GM13976 (cell line): ENCODE data around the gene PCDHGA10.

Source experiments
- DNase-seq: peaks from one replicate; pipeline ENCODE4 v3.0.0; 2012; ENCODE audit warnings: low spot score
- in situ Hi-C: fragments of 300-500 bp; cut with MboI; formaldehyde crosslinking; loops from one replicate; pipeline ENCODE4 v1.12.0; 2022; ENCODE audit warnings: low sequenced_read_pairs, mixed read lengths, inconsistent platforms; ENCODE audit not compliant: unreplicated experiment
- TF ChIP-seq, protein P1 (sequence below): IDR thresholded peaks from 2 replicates; pipeline ENCODE4 v1.5.1; 2012; ENCODE audit warnings: borderline replicate concordance, mild to moderate bottlenecking; ENCODE audit not compliant: insufficient read depth; ENCODE audit errors: extremely low read depth, missing control alignments, control extremely low read depth

The PCDHGA10 gene

DNA sequence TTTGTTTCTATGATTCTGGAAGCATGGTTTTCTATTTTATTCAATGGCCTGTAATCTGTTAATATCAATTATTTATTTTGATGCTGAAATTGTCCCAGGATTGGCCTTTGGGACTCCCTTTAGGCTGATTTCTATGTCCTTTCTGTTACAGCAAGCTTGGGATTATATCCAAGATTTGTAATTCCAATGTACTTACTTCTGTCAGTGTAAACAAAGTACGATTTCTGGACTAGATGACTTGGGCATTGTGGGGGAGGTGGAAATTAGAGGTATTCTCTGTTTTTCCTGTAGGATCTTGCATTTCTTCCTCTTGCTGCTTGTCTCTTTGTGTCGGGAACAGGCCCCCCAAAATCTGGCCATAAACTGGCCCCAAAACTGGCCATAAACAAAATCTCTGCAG is 21.2 kb downstream of the PCDHGA10 start:
- in situ Hi-C loops = no loop called here
- DNase-seq = no peak
- TF ChIP-seq, protein P1, sequence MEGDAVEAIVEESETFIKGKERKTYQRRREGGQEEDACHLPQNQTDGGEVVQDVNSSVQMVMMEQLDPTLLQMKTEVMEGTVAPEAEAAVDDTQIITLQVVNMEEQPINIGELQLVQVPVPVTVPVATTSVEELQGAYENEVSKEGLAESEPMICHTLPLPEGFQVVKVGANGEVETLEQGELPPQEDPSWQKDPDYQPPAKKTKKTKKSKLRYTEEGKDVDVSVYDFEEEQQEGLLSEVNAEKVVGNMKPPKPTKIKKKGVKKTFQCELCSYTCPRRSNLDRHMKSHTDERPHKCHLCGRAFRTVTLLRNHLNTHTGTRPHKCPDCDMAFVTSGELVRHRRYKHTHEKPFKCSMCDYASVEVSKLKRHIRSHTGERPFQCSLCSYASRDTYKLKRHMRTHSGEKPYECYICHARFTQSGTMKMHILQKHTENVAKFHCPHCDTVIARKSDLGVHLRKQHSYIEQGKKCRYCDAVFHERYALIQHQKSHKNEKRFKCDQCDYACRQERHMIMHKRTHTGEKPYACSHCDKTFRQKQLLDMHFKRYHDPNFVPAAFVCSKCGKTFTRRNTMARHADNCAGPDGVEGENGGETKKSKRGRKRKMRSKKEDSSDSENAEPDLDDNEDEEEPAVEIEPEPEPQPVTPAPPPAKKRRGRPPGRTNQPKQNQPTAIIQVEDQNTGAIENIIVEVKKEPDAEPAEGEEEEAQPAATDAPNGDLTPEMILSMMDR = no peak

DNA sequence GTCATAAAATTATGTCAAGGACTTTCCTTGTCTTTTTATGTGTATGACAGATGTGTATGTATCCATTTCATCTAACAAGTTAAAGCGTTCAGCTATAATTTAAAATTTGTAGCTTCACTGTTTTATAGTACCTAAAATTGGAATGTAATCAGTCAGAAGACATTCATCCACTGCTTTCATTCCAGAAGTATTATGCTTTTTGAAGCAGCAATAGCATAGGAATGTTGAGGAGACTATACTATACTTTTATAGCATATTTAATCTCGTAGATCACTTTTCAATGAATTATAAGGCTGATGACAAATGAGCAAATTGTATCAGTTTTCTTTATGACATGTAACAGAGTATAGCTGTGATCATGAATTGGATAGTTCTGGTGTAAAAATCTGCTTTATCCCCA is 24.4 kb downstream of the PCDHGA10 start:
- in situ Hi-C loops = no loop called here
- DNase-seq = no peak
- TF ChIP-seq, protein P1 = no peak

DNA sequence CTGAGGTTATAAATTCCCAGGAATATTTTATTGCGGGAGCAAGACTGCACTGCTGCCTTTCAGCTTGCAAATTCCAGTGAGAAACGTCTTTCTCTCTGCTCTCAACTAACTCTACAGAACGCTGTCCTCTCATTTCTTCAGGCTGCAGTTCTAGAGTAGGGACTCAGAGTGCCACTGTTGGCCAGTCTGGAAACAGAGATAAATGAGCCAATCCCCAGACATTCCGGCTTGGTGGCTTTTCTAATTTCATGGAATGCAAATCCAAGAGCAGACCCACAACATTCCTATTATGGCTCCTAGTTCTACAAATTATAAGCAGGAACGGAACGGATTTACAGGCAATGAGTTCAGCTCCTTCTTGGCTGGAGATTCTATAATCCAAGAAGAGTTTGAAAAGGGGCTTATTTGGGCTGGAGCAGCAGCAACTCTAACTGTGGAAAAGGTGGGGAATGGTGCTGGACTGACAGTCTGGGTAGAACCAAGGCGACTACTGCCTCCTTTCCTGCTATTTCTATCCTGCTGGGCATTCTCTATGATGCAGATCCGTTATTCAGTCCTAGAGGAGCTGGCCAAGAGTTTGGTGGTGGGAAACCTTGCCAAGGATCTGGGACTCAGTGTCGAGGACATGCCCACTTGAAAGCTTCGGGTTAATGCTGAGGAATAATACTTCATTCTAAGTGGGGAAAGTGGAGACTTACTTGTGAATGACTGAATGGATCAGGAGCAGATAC is 26.8 kb downstream of the PCDHGA10 start:
- in situ Hi-C loops = no loop called here
- TF ChIP-seq, protein P1 = no peak
- no peak for DNase-seq

DNA sequence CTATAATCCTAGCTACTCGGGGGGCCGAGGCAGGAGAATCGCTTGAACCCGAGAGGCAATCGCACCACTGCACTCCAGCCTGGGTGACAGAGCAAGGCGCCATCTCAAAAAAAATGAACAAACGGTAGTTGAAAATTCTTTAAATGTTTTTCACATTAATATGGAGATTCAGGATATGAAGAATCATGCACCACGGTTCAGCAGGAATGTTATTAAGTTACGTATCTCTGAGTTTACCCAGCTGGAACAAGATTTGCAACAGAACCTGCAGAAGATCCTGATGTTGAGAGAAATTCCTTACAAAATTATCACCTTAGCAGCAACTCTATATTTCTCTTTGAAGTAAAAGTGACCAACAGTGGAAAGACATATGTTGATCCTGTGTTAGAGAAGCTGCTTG is 27.6 kb downstream of the PCDHGA10 start:
- DNase-seq = no peak
- in situ Hi-C loops = no loop called here
- TF ChIP-seq, protein P1 = no peak

DNA sequence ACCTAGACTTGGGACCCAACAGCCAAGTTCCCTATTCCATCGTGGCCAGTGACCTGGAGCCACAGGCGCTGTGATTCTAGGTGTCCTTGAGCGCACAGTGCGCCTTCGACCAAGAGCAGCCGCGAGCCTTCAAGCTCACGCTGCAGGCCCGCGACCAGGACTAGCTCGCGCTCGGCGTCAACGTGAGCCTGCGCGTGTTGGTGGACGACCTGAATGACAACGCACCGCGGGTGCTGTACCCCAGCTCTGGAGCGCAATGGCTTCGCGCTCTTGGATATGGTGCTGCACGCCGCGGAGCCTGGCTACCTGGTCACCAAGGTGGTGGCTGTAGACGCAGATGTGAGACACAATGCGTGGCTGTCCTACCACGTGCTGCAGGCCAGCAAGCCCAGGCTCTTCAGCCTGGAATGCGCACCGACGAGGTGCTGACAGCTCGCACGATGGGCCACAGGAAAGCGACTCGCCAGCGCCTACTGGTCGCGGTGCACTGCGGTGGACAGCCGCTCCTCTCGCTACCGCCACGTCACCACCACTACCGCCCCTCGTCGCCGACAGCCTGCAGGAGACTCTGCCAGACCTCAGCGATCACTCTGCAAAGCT is 28.9 kb downstream of the PCDHGA10 start:
- no peak for DNase-seq
- TF ChIP-seq, protein P1 = no peak
- in situ Hi-C loops = no loop called here

DNA sequence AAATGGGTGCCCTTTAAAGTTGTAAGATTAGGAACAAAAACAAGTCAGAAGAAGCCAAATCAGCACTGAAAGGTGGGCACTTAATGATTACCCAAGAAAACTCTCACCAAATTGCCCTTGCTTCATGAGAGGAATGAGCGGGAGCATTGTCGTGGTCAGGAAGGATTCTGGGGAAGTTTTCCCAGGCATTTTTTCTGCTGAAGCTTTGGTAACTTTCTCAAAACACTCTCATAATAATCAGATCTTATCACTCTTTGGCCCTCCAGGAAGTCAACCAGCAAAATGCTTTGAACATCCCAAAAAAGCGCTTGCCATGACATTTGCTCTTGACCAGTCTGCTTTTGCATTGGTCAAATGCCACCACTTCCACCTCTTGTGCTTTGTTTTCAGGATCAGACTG is 52.6 kb downstream of the PCDHGA10 start:
- no peak for DNase-seq
- TF ChIP-seq, protein P1 = no peak
- in situ Hi-C loops = no loop called here
